Hippocampal formation (tissue), 2 donors: Measurements from ENCODE around the gene GRM7.

Source experiments
- DNase-seq, 2 donors: peaks; one replicate each; lab custom pipeline; 2025; lab: John Stamatoyannopoulos, UW

The GRM7 gene

DNA sequence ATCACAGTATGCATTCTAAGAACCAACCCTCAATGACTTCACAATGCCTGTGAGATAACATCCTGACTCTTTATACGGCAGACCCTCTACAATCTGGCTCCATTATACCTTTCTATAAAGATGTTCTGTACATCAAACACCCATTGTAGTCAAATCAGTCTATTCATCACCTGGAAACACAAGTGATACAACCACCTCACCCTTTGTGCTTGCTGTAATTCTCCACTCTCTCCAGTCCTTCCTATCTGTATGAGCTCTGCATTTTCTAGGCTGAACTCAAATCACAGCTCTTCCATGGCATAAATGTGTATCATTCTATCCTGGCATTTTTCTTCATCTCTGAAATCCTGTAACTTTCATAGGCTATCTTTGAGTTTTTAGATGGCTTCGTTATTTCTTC, 539.4 kb downstream of the GRM7 start:
- no peak for DNase-seq

DNA sequence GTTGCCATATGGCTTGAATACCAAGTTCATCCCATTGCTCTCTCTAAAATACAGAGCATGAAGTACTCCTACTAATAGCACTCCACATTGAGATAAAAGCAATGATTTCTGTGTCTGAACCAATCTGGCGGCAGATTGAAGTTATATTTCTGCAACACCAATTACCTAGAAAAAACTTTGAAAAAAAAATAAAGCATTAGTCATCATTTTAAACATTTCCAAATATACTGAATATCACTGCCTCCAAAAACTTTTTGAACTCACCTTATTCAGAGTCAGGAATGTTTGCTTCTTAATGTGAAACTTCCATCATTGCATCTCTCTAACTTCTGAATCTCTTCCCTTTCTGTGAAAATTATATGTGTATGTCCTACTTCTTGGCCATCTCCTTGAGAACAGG, 540.5 kb downstream of the GRM7 start:
- no peak for DNase-seq

DNA sequence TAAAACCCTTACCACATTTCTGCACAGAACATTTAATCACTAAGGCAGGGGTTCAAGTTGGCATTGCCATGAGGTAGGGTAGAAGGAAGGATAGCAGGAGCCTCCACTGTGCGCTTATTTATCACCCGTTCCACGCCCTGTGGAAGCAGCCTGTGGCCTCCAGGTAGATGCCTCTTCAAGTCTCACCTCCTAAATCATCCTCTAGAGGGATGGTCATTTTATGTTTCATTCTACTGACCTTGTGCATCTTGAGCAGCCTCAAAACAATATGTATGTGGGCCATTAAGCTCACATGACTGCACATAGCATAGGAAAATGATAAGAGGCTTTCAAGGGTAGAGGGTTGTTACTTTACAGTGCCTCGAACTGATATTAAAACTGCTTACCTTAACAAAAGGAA, 546.2 kb downstream of the GRM7 start:
- DNase-seq, result no peak

DNA sequence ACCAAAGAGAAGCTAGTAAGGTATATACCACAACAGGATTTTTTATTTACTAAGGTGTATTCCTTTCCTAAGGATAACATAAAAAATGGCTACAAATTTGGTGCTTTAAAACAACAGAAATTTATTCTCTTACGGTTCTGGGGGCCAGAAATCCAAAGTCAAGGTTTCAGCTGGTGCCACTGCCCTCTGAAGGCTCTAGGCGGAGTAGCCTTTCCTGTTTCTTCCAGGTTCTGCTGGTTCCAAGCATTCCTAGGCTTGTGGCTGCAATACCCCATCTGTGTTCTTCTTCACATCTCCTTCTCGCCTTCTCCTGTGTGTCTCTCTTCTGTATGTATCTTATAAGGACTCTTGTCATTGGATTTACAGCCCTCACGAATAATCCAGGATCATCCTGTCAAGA, 549.9 kb downstream of the GRM7 start:
- no peak for DNase-seq

DNA sequence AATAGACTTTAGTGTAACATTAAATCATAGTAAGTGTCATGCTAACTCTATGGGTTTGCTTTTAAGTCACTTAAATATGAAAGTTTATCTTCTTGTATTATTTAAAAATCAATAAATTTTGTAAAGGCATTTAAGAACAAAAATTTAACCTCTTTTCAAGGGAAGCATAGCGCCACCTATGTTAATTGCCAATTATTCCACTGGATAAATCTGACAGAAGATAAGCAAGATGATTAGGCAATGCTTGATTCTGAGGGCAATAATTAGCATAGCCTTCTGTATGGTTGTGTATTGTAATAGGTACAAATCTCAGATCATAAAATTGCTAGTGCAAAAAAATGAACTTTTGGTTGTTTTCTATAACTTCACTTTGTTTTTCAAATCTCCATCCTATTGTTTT, 560.1 kb downstream of the GRM7 start:
- DNase-seq, result no peak

DNA sequence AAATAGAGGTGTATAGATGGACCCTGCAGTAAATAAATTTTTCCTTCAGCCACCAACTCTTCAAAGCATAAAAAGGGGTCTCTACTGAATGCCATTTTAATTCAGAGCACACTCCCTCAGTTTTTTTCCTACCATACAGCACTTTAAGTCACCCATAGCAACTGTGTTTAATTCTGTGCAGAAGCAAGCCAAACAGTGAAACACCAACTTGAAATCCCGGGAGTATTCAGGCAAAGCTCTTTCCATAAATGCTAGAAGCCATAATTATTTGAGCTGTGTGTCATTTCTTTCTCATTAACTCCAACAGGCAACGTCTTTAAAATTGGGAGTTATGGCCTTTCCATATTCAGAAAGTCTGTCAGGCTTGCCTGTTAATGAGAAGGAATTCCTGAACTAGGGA, 562.1 kb downstream of the GRM7 start:
- DNase-seq, result no peak

DNA sequence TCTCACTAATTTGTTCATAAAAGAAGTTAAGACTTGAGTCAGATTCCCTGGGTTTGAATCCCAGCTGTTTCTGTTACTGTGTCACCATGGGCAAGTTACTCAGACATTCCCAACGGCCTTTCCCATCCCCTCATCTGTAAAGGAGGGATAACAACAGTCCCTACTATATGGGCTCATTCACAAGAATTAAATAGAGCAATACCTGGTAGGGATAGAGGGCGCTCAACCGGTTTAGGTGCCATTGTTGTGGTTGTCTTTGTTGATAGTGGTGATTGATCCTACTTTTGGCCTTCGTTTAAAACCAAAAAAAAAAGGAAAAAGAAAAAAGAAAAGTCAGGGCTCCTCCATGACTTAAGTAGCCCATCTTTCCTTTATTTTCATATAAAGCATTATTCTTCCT, 563.1 kb downstream of the GRM7 start:
- DNase-seq, result no peak

DNA sequence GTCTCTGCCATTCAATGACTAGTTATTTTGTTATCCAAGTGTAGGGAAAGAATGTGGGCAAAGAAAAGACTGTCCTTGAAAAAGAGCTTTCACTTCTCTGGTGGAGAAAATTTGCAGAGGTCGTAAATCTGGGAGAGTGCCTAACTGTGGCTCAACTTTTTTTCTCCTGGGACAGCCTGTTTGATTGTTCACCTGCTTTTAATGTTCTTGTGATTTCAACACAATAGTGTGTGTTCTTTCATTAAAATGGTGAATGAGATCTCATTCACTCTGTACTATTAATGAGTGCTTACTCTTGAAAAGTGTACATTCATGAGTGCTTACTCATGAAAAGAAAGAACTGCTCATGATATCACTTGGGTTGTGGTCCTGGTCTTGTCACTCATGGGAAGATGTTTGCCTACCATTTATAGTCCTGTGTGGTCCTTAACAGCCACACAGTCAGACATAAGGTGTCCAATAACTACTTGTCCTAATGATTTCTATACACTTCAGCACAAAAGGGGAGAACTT, 567.3 kb downstream of the GRM7 start:
- DNase-seq, result no peak

DNA sequence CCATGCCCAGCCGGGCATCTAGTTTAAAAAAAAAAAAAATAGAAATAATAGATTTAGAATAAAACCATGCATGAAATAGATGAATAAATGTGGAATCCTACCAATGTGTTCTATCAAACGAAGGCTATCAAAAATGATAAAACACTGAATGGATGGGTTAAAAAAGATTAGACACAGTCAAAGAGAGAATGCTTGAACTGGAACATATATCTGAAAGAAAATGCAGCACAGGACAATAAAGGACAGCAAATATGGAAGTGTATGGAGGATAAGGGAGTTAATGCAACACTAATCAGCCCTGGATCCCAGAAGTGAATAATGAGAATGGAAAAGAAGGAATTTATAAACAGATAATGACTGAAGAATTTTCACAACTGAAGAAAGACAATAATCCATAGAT, 571.7 kb downstream of the GRM7 start:
- no peak for DNase-seq

DNA sequence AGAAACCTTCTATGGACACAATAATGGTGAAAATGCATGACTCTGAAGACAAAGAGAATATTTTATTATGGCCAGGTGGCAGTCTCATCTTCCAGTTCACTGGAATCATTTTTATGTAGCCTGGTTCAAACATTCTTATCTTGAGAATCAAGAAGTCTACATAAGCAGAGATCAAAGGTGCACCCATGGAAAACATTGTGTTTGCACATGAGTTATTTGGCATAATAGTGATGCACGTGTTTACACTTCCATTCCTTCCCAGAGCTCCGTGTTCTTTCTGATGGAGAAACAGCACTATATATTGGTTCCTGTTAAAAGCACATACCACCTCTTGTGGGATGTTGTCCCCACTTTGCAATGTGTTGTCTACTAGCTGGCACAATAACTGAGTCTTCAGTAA, 572.2 kb downstream of the GRM7 start:
- DNase-seq, result no peak

DNA sequence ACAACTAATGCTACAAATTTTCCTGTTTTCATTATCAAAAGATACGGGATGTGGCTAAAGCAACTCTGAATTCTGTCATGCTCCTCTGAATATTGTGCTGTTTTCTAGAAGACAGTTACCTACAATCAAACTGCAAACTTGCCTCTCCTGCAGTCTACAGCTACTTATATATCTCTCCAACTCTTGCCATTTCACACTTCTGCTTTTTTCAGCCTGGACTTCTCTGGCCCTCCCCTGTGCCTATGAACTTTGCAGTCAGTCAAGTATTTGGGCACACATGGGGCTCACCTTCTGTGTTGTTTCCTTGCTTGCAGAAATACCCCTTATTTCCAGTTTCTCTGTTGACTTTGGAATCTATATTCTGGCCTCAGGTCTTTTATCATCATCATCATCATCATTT, 575.6 kb downstream of the GRM7 start:
- DNase-seq, result no peak

DNA sequence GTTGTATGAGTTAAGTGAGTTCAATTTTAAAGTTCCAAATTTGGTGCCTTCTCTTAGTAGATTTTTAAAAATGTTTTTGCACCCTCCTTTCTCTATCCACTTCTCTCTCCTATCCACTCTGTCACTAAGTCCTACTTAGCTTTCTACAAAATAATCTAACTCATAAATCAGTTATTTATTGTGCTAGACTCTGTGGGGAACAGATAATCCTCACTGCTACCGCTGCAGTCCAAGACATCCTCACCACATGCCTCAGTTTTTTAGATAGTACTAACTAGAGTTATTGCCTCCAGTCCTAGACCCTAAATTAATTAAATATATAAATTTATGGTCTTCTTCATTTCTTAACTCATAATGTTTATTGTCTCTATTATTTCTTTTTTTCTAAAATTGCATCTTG, 576.3 kb downstream of the GRM7 start:
- DNase-seq, result no peak

DNA sequence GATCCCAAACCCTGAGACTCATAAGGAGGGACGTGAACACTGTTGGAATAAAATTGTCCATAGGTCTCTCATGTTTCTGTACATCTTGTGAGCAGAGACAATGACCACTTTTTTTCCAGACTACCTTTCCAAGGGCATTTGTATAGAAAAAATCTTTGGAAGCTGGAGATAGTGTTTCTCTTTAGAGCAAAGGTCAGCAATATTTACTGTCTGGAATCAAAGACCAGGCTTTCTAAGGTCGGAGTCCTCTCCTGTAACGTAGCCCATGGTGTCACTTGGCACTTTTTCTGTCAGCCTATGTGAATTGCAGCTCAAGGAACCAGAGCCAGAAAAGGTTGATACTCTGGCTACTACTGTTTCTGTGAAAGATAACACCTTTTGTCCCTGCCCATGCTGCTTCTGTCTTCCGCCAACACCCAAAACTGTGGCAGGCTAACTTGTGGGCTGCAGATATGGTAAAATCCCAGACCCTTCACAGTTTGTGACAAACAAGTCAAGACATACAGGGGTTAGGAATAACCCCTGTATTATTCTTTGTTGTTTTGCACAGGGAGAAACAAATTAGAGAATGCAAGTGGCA, 578.3 kb downstream of the GRM7 start:
- DNase-seq, result no peak

DNA sequence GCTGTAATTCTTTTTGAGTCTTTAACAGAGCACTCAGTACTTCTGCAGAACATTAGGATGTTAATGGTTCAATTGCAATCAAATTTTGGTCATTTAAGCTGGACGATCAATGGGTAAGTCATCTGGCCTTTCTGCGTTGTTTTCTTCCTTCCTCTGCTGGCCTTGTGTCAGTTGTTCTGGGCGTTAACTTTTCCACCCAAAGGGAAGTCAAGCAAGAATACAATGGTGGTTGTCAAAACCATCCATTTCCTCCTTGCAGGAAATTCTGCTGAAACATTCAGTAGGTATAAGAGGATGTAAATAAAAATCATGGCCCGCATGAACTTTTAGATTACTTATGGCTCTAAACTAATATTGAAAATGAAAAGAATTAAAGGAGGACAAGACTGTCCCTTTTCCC, 584.0 kb downstream of the GRM7 start:
- no peak for DNase-seq

DNA sequence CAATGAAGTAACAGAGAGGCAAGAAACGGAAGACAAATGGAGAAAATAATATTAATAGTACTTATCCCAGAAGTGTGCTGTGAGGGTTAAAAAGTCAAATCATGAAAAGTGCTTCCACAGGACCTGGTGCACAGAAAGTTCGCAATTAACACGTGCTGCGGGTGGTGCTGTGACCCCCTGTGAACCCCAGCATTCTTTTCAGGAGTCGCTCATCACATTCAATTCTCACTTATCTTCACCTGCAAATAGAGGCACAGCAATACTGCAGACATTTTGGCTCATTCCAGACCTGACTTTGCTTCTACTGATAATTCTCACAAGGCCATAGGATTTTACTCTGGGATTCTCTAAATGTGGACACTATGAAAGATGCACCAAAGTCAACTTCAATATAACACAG, 584.4 kb downstream of the GRM7 start:
- no peak for DNase-seq

DNA sequence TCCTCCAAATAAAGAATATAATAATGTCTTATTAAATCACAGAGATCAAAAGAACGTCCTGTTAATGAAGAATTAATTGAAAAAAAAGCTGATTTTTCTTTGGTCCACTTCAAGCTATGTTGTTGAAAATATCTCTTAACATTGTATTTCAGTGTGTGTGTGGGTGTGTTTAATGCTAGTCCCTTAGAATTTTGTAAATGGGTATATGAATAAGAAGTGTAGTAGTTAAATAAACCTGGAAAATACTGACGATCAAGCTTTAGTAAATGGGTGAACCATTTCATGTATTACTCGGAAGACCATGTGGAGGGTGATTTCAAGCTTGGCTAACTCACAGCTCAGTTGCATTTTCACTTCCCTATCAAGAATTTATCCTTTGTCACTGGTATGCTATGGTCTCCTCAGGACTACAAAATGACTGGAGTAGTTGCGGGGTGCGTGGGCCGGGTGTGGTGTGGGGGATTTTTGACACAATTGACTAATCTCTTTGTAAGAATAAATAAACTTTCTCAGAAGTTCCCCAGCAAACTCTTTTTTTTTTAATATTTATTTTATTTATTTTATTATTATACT, 586.4 kb downstream of the GRM7 start:
- DNase-seq, result no peak

DNA sequence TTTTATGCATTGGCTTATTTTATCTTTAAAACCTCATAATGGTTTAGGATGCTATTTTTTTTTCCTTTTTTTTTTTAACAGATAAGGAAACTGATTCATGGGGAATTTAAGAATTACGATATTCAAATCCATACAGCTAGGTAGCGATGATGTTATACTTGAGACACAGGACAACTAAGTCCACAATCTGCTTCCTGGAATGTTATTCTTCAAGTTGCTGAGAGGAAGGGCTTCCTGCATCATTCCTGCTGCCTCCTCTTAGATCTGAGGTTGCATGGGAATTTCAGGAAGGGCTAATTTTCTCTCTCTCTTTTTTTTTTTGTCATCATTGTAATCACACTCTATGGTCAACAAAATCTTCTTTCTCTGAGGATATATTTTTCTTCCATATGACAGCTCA, 595.5 kb downstream of the GRM7 start:
- DNase-seq, result no peak

DNA sequence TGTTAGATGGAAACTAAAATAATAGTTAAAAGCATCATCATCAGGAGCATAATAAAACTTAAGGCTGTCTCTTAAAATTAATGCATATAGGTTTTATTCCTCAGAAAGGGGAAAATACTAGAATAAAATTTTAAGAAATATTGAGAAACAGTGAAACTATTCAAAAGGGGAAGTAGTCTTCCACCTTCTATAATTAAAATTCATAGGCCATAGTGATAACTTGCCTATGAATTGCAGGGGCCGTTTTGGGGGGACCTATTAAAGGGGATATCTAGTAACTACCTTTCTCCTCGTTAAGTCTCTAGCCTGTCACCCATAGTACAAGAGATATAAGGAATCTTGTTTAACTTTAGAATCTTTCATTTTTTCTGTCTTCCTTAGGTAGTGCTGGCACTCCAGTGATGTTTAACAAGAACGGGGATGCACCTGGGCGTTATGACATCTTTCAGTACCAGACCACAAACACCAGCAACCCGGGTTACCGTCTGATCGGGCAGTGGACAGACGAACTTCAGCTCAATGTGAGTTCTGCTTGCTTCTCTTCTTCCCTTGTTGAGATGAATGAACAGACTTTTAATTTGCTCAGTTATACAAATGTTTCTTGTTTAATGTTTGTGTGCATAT, 600.4 kb downstream of the GRM7 start:
- no peak for DNase-seq

DNA sequence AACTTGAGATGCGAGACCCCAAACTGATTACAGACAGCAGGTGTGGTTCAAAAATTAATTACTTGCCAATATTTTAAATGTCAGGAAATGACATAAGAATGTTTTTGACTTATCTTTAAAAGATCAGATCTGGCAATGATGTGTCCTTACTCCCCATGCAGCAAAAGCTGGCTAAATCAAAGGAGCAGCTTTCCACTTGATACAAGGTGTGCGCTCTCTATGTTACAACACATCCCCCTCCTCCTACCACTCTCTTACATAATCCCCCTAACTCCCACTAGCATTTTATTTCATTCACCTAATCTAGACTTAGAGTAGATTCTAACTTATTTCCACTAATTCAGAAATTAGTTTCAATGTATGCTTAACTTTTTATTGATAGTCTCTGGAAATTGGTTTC, 609.0 kb downstream of the GRM7 start:
- DNase-seq, result no peak

DNA sequence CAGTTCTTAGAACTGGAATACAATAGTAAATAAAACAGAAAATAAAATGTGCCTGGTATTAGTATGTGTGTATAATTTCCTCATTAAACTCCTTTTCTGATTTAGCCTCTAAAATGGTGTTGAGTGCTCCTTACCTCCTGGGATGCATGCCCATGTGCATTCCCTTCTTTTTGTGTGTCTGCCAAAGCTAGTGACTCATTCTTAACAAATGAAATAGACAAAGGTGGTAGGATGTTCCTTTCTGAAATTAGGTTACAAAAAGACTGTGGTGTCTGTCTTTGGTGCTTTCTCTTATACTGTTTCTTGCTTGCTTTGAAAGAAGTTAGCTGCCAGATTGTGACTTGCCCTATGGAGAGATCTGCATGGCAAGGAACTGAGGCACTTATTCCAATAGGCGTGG, 623.7 kb downstream of the GRM7 start:
- no peak for DNase-seq

DNA sequence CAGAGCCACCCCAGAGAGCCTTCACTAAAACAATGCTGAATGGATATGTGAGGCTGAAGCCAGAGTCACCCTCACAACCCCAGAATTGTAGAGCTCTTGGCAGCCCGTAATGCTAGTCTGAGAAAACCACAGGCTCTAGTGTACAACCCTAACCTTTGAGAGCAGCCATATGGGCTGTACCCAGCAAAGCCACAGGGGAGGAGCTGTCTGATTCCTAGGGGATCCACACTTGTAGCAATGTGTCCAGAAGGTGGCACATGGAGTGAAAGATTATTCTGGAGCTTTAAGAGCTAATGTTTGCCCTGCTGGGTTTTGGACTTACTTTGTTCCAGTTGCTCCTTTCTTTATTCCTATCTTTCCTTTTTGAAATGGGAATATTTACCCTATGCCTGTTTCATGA, 626.8 kb downstream of the GRM7 start:
- DNase-seq, result no peak

DNA sequence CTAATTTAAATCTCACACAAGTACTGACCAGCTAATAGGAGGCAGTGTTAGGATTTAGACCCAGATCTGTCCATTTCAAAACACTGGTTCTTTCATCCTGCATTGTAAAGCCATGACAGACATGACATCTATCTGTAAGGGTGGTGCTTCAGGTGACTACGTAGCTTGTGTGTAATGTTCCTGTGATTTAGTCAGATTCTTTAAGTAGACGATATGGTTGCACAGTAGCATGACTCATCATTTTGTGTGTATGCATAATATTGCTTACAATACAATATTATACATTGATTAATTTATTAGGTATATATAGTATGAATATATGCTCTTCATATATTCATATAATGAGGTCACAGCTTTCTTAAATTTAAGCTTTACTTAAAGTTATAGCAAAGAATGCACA, 628.5 kb downstream of the GRM7 start:
- no peak for DNase-seq

DNA sequence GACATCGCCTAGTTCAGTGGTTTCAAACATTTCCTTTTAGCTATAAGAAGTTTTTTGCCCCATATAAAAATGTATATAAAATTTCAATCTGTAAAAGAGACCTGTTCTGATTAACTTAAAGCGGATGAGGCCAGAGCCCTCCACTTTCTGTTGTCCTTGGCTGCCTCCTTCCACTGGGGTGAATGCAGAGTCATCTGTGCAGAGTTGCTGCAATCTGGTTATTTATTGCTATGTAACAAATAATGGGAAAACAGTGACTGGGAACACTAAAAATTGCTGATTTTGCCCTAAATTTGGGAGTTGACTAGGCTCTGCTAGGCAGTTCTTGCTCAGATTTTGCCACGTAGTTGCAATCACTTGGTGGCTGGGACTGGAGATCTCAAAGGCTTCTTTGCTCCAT, 637.8 kb downstream of the GRM7 start:
- no peak for DNase-seq

DNA sequence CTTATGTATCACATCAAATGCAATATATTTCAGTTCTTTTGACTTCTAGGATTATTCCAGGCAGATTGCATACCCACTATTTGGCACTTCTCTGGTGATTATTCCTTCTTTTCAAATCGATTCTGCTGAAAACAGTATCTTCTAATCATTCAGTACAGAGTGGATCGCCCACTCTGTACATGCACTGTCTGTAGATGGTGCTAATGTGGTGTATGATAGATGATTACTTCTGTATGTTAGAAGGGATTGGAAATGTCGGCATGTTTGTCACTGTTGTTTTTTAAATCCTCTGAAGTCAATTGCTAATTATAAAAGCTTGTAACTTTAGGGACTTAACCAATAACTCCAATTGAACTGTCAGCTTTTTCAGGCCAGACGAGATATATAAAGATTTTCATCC, 642.5 kb downstream of the GRM7 start:
- no peak for DNase-seq
